HG02852 (cell line): ENCODE data around the gene OR10A2.
"Not testable (repeated sequence)": the region's sequence is repeated elsewhere in the genome, so short reads cannot be mapped to it uniquely, and the experiment has no call there.

Experiments used
- ATAC-seq: cut with Tn5 transposase; IDR thresholded peaks from one replicate; pipeline ENCODE4 v1.9.1; 2021; ENCODE audit warnings: mild to moderate bottlenecking, moderate library complexity; ENCODE audit not compliant: unreplicated experiment

The OR10A2 gene

GRCh38 chr11:6862961-6863360, at the start of gene OR10A2:
Gene OR10A2, plus strand, starts transcription at chr11:6863057. Its CDS starts 6,698 bp downstream, at chr11:6869755.
- no peak for ATAC-seq

DNA sequence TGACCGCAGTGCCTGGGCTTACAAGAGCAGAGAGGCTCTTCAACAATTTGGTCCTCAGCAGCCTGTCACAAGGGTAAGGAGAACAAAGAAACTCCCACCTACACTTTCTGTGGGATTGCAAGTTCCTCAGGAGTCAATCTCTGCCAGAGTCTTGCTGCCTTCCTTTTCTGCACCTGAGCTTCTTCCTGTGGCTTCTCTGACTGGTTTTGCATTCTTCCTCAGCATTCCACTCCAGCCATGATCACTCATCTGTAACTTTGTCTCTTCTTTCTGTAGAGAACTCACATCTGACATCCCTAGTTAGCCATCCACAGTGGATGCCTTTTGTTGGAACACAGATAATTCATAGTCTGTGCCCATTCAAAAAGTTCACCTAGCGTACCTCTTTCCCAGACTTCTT, 49.2 kb upstream of the OR10A2 start:
- ATAC-seq, result no peak

DNA sequence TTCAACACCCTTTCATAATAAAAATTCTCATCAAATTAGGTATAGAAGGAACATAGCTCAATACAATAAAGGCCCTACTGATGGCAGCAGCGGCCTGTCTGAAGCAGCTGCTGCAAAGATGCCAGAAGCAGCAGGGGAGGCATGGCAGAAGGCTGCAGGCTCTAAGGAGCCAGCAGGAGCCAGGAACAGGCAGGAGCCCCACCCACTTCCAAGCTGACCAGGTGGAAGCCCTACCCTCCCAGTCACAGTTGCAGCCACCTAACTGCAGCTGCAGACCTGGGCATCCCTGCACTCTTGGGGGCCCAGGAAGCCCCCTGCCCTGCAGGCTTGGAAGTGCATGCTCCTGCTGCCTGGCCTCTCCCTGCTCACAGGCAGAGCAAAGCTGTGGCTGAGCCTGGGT, 45.2 kb upstream of the OR10A2 start:
- ATAC-seq, result no peak

GRCh38 chr11:6818967-6819366, 43.9 kb upstream of the OR10A2 start:
- ATAC-seq, result no peak

- no peak for ATAC-seq
Observed at GRCh38 chr11:6824136-6824823, 38.6 kb upstream of the OR10A2 start.

GRCh38 chr11:6825231-6825744, 37.6 kb upstream of the OR10A2 start:
- ATAC-seq, result no peak

GRCh38 chr11:6828103-6828502, 34.8 kb upstream of the OR10A2 start:
- ATAC-seq, result no peak

GRCh38 chr11:6833356-6833755, 29.5 kb upstream of the OR10A2 start:
- no peak for ATAC-seq

DNA sequence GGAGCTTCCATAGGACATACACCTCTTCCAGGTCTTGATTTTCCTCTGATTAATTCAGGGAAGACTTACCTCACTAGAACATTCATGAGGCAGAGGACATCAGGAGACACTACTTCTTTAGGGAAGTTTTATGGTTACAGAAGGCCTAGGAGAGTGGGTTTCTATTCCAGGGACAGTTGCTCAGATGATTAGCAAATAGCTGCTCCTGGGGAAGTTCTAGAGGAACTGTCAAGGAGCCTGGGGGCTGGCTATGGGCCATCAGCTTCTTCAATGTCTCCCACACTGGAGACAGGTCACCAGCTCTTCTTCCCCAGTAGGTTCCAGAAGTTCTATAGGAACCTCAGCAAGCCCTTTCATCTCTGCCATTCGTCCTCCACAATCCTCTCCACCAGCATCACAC, 28.8 kb upstream of the OR10A2 start:
- no peak for ATAC-seq

DNA sequence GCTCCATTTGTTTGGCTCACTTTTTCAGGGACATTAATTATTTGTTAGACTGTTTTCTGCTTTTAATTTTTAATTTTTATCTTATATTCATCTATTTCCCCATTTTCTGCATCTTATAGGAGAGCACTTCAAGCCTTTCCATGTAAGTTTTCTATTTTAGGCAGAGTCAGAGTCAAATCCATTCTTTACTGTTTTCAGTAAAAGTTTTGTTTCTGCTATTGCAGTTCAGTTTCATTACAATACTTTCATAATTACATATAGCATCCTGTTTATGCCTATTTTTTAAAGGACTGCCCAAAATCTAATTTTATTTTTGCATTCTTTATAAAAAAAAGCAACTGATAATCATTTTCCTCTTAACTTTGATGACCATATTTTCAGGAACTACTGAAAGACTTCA, 21.2 kb upstream of the OR10A2 start:
- no peak for ATAC-seq

DNA sequence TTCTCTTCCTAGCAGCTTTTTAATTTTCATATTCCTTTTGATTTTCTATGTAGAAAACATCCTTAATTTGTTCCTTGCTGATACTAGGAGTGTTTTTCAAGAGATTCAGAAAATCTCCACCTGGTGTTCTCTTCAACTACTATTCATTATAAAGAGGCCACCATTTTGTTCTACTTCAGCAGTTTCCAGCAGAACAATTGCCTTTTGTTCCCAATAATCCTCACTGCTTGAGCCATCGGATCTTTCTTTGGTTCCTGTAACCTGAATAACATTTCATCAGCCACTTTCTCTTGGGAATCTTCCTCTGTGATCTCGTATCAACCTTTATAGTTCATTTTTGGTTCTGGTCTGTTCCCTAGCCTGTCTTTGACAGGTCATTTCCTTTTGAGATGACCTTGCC, 19.2 kb upstream of the OR10A2 start:
- ATAC-seq, result no peak

DNA sequence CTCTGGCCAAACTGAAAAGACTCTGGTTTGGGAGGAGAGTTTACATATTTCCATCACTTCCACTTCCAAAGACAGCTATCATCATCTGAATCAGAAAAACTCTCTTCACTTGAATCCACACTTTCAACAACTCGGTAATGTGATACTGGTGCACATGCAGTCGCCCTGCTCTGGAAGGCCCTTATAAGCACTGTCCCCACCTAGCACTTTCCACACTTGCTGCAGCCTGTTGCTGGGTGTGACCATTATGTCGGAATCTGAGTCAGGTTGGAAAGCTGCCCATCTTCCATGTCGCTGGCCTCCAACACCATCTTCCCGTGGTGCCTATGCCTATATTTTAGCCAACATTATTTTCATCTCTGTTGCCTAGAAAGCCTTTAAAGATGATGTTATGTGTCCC, 18.5 kb upstream of the OR10A2 start:
- ATAC-seq, result no peak

DNA sequence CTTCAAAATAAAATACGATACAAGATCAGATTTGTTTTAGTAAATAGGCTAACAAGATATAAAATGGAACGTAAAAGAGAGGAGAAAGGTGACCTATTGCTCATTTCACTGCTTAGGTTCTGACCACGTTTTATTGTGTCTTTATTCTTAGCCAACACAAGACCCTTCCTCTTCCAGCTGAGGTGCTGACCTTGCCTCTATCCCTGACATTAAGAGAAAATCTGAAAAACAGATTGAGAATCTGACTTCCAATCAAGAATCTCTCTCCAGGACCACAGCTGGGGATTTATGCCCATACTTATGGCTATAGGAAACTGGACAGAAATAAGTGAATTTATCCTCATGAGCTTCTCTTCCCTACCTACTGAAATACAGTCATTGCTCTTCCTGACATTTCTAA, 17.5 kb upstream of the OR10A2 start, which contains the start of gene OR10A5:
TSS of gene OR10A5 (plus strand) at position 301 of the 400 bp plus-strand sequence. CDS start at position 301, 0 bp downstream.
- ATAC-seq, result no peak

DNA sequence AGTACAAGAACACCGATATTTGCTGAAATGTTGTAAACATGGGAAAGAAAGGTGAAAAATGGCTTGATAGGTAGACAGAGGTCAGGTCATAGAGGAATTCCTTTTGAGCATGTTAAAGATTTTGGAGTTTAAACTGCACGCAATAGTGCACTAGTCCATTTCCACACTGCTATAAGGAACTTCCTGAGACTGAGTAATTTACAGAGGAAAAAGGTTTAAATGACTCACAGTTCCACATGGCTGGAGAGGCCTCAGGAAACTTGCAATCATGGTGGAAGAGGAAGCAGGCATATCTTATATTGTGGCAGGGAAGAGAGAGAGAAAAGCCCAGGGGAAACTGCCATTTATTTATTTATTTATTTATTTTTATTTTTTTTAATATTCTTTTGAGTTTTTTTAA, 12.3 kb upstream of the OR10A2 start:
- ATAC-seq, result no peak

- not testable (repeated sequence) for ATAC-seq
Observed at GRCh38 chr11:6854801-6855200, 8.1 kb upstream of the OR10A2 start.

GRCh38 chr11:6855971-6856541, 6.8 kb upstream of the OR10A2 start:
- ATAC-seq, result no peak

GRCh38 chr11:6856871-6857270, 6.0 kb upstream of the OR10A2 start:
- peak; percentile 88 for ATAC-seq

GRCh38 chr11:6864438-6864837, 1.6 kb downstream of the OR10A2 start:
- no peak for ATAC-seq

- ATAC-seq, result no peak
Observed at GRCh38 chr11:6871278-6871677, 8.4 kb downstream of the OR10A2 start.

DNA sequence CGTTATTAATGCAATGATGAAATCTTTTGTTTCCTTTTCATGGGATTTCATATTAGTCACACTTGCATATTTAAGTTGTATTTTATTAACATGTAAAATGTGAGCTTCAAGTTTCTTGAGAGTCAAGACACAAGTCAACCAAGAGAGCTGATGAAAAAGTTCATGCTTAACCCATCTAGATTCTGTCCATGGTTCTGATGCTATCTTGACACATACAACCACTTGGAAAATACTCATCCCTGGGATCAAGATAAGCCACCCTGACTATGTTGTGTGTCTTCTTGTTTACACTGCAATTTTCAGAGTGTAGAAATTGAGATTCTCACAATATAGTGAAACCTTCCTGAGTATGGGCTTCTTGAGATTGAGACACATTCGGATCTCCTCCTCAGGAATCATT, 12.9 kb downstream of the OR10A2 start:
- no peak for ATAC-seq

- no peak for ATAC-seq
Observed at GRCh38 chr11:6876325-6876724, 13.5 kb downstream of the OR10A2 start, which contains the start of gene OR10A4. Gene OR10A4, plus strand, starts transcription at chr11:6876625. Its CDS starts 23 bp downstream, at chr11:6876648.

DNA sequence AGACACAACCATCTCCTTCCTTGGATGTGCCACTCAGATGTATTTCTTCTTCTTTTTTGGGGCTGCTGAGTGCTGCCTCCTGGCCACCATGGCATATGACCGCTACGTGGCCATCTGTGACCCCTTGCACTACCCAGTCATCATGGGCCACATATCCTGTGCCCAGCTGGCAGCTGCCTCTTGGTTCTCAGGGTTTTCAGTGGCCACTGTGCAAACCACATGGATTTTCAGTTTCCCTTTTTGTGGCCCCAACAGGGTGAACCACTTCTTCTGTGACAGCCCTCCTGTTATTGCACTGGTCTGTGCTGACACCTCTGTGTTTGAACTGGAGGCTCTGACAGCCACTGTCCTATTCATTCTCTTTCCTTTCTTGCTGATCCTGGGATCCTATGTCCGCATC, 14.1 kb downstream of the OR10A2 start:
- no peak for ATAC-seq
